ENCODE measurements around the gene FXYD1.

FXYD1 gene

DNA sequence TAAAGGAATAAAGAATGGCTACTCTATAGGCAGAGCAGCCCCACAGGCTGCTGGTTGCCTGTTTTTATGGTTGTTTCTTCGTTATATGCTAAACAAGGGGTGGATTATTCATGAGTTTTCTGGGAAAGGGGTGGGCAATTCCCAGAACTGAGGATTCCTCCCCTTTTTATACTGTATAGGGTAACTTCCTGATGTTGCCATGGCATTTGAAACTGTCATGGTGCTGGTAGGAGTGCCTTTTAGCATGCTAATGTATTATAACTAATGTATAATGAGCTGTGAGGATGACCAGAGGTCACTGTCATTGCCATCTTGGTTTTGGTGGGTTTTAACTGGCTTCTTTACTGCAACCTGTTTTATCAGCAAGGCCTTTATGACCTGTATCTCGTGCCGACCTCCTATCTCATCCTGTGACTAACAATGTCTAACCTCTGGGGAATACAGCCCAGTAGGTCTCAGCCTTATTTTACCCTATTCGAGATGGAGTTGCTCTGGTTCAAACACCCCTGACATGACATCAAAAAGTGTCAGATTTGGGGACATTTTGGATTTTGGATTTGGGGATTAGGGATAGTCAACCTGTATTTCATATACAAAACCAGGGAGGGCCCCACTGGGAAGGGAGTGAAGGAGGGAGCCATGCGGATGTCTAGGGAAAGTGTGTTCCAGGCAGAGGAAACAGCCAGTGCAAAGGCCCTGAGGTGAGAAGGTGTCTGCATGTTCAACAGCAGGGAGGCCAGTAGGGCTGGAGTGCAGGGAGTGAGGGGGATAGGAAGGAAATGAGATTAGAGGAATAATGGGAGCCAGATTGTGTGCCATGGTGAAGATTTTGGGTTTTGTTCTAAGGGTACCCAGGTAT lies 26.8 kb downstream of the FXYD1 start:
- DNase-seq = no peak

DNA sequence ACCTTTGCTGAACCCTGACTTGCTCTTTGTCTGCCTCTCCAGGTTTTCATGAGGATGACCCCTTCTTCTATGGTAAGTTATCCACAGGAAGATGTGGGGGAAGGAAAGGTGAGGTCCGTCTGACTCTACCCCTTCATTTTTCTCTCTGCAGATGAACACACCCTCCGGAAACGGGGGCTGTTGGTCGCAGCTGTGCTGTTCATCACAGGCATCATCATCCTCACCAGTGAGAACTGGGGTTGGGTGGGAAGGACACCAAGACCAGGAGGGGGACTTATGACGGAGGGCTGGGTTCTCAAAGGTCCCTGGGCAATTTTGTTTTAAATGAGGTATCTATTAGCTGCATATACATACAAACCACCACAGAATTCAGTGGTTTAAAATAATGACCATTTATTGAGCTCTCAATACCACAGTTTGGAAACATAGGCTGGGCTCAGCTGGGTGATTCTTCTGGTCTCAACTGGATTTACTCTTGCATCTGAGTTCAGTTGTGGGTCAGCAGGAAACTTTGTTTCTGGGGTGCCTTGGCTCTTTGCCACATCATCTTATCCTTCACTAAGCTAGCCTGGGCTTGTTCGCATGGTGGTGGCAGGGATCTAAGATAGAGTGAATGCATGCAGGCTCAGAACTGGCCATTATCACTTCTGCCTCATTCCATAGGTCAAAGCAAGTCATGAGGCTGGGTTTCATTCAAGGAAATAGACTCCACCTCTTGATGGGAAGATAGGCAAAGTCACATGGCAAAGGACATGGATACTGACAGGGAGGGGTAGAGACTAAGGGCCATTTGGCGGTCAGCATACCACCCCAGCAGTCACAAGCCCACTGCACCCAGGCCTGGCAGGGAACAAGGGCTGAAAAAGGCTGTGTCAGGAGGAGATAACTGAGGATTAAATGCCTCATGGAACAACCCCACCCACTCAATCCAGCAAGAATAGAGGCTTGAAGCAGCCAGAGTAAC lies 27.8 kb downstream of the FXYD1 start:
- no peak for DNase-seq

DNA sequence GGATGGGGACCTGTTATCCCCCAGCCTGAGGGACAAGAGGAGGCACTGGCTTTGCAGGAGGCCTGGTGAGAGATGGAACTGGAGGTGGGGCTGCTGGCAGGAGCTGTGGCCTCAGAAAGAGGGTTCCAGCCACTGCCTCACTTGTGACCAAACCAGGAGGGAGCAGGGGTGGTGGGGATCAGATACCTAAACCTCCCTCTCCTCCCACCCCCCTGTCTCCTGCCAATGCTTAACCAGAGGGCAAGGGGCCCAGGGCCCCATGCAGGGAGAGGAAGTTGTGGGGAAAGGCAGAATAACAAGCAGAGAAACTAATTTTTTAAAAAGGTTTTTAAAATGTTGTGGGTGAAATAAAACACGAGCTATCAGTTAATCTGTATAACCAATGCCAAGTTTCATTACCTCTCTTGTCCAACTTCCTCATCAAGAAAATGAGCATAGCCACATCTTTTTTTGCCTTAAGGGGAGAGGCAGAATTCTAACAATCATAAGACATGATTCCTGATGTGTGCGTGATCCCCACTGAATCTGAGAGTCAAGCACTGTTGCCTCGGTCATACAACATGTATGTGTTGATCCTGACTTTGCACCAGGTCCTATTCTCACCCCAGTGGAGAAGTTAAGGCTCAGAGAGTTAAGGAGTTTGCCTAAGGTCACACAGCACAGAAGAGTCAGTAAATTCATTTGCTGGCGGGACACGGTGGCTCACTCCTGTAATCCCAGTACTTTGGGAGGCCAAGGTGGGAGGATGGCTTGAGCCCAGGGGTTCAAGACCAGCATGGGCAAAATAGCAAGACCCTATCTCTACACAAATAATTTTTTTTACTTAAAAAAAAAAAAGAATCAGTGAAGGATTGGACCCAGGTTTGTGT lies 28.9 kb downstream of the FXYD1 start:
- DNase-seq = no peak

DNA sequence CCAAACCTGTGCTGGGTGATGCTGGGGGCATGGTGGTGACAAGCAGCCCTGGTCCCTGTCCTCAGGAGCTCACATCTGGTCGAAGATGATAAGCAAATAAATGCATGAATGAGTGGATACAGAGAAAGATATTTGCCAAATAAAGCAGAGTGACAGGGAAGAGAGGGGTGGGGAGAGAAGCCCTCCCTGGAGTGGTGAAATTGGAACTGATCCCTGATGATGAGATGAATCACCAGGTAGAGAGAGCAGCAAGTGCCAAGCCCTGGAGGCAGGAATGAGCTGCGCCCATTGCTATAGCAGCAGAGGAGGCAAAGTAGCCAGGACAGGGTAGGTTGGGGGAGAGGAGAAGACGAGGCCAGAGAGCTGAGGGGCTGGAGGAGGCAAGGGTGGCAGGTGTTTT lies 29.6 kb downstream of the FXYD1 start:
- no peak for DNase-seq

DNA sequence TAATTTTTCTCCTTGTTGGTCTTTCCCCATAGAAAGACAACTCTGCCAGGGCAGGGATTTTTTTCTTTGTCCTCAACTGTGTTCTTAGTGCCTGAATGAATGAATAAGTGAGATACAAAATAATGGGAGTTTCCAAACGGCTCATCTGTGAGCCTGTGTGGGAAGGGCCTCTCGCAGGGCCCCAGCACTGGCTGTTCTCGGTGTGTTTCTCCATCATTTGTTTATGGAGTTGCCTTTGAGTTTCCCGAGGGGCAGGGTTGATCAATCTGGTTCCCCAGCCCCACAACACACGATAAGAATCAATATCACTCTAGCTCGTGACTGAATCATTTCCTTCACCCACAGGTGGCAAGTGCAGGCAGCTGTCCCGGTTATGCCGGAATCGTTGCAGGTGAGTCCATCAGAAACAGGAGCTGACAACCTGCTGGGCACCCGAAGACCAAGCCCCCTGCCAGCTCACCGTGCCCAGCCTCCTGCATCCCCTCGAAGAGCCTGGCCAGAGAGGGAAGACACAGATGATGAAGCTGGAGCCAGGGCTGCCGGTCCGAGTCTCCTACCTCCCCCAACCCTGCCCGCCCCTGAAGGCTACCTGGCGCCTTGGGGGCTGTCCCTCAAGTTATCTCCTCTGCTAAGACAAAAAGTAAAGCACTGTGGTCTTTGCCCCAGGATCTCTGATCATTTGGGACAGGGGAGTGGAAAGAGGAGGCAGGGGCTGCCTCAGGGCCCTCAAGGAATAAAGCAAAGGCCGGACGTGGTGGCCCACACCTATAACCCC lies 30.8 kb downstream of the FXYD1 start:
- no peak for DNase-seq

DNA sequence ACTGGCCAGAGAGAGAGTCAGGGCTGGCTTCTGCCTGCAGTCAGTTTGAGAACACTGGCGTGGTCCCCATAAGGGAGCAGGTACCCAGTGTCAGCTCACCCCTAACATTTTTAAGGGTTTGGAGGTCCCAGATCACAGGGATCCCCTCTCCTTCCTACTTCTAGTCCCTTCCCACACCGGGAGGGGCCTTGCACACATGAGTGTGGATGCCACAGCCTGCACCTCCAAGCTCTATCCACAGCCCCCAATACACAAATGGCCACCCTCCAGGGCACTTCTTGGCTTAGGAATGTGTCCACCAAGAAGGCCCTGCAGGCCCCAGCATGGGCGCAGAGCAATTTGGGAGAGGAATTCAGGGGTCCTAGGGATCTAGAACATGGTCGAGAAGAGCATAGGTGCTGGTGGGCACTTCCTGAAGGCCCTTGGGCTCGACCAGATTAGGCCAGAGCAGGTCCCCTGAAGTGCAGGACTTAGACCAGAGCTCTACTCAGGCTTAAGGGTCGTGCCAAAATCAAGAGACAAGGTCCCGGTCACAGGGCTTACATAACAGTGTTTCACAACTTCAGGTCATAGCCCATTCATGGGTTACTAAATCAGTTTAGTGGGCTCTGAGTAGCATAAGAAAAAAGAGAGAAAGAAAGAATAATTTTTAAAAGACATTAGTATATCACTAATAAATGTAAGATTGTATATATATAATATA lies 31.9 kb downstream of the FXYD1 start:
- DNase-seq = no peak

DNA sequence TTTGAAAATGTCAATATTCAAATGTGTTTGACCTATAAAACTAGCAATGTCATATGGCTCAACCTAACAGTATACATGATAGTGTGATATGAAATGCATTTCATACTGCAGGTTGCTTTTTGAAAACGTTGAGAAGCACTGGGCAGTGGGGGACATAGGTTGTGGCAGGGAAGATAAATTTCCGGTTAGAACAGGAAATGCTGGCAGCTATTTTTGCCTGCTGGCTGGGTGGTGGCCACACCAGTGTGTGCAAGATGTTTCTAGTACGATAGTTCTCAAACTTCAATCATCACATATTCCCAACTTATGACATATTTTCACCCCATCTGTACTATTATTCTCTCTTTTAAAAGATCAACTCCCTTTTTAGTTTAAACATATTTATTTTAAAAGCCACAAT lies 33.1 kb downstream of the FXYD1 start:
- no peak for DNase-seq

DNA sequence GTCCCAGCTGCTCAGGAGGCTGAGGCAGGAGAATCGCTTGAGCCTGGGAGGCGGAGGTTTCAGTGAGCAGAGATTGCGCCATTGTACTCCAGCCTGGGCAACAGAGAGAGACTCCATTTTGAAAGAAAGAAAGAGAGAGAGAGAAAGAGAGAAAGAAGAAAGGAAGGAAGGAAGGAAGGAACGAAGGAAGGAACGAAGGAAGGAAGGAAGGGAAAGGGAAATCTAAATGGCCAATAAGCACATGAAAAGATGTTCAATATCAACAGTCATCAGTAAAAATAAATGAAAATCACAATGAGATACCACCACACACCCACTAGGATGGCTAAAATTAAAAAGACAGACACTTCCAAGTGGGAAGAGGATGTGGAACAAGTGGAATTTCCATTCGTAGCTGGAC lies 35.6 kb downstream of the FXYD1 start:
- DNase-seq = no peak

DNA sequence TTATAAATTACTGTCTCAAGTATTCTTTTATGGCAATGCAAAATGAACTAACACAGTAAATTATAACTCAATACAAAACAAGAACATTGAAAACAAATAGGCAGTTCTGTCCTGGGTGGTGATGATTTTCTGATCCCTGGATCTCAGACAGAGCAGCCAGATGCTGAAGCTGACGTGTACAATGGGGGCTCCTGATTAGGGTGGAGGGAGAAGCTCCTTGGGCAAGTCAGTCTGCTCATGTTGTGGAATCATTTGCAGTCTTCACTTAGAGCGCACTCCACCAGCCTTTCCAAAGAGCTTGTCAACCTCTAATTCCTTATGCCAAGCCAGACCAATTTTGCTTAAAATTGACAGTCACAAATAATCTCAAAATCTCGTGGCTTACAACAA lies 37.6 kb downstream of the FXYD1 start:
- no peak for DNase-seq

DNA sequence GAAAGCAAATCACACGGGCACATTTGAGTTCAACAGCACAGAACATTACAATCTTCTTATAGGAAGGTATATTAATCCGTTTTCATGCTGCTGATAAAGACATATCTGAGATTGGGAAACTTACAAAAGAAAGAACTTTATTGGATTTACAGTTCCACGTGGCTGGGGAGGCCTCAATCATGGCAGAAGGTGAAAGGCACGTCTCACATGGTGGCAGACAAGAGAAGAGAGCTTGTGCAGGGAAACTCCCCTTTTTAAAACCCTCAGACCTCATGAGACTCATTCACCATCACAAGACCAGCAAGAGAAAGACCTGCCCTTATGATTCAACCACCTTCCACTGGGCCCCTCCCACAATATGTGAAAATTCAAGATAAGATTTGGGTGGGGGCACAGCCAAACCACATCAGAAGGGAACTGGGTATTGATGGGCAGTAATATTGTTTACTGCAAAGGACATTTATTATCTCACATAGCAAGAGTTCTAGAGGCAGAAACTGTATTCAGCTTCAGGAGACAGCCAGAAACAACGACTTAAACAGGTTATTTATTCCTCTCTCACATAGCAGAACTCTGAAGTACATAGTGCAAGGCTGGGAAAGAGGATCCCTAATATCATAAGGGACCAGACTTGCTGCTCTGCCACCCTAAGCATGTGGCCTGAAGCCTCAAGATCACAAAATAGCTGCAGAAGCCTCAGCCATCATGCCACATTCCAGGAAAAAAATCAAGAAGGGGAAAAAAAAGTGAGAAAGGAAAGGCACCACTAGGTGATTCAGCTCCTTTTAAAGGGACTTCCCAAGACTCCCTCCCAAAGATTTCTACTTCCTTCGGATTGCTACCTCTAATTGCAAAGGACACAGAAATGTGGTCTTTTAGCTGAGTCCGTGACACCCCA lies 39.0 kb downstream of the FXYD1 start:
- no peak for DNase-seq

DNA sequence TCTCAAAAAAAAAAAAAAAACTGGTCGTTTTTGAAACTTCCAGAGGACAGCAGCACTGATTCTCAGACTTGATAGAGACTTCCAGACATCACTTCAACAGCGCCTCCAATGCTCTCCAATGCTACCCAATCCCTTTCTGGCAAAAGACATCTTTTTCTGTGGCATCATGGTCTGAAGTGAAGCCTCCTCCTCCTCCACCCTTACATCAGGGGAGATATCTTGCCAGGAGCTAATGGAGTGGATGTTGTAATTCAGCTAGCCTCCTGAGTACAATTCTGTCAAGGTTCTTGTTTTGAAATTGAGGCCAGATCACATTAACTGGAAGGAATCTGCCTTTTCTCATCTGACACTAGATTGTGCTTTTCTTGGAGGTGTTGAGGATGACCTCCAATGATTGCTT lies 40.1 kb downstream of the FXYD1 start:
- DNase-seq = no peak

DNA sequence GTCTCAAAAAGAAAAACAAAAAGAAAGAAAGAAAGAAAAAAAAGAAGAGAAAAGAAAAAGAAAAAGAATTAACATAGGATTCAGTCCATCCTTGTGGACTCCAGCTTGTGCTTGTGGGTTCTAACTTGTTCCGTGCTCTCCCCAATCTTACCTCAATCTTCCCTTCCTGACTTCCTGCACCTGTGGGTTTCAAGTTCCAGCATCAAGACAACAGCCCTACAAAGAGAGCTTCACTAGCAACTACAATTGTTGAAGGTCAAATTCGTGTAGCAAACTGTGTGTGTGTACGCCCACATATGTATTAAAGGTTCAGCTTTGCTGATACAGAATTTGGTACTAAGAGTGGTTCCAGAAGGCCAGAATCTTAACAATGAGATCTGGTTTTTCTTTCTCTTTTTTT lies 41.2 kb downstream of the FXYD1 start:
- no peak for DNase-seq

DNA sequence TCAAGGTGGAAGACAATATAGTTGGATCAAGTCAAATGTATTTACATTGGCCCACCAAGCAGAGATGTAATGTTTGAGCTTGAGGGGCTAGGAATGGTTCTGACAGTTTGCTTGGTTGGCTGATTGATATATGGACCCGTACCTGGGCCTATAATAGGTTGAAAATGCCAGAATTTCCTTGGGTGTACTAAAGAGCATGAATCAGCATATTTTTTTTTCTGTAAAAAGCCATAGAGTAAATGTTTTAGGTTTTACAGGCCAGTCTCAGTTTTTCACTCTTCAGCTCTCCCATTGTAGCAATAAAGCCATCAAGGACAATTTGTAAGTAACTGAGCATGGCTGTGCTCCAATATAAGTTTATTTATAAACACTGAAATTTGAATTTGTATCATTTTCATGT lies 42.8 kb downstream of the FXYD1 start:
- no peak for DNase-seq

DNA sequence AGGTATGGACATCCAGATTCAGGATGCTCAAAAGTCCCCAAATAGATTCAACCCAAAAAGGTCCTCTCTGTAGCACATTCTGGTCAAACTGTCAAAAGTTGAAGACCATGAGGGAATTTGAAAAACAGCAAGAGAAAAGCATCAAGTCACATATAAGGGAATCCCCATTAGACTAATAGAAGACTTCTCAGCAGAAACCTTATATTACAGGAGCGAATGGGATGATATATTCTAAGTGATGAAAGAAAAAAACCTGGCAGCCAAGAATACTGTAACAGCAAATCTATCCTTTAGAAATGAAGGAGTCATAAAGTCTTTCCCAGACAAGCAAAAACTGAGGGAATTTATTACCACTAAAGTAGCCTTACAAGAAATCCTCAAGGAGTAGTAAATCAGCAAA lies 45.6 kb downstream of the FXYD1 start:
- DNase-seq = no peak

DNA sequence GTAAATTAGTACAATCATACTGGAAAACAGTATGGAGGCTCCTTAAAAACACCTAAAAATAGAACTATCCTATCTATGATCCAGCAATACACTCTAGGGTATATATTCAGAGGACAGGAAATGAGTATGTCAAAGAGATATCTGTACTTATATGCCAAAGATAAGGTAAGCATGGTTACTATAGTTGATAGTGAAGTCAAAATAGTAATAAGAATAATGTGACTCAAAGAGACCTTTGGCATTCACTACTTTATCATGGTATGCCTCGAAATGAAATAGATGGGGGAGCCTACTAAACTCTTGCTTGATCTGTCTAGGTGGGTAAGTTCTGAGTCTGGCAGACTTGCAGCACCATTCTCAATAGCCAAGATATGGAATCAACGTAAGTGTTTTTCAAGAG lies 46.3 kb downstream of the FXYD1 start:
- no peak for DNase-seq
